Measurements from ENCODE around the gene TCF19.
"Not testable (repeated sequence)": the region's sequence is repeated elsewhere in the genome, so short reads cannot be mapped to it uniquely, and the experiment has no call there.

Gene TCF19

GRCh38 chr6:31158863-31159855, 770 bp downstream of the TCF19 start:
- Histone ChIP-seq H3K27me3 (ENCODE audit: insufficient read depth, low read length) (no peaks in the 10 kb centered on the region), H3K4me3 (ENCODE audit: low read length) (peak overlapping the region; percentile 72), H3K4me1 (ENCODE audit: insufficient read depth, low read length) (peaks cover 19% of the 10 kb centered on the region), H2AFZ (ENCODE audit: low read depth, low read length) (peak overlapping the region; percentile 84), H3K36me3 (ENCODE audit: insufficient read depth, low read length) (peaks cover 11% of the 10 kb centered on the region), H3K9me3 (ENCODE audit: low read length) (no peaks in the 10 kb centered on the region)

DNA sequence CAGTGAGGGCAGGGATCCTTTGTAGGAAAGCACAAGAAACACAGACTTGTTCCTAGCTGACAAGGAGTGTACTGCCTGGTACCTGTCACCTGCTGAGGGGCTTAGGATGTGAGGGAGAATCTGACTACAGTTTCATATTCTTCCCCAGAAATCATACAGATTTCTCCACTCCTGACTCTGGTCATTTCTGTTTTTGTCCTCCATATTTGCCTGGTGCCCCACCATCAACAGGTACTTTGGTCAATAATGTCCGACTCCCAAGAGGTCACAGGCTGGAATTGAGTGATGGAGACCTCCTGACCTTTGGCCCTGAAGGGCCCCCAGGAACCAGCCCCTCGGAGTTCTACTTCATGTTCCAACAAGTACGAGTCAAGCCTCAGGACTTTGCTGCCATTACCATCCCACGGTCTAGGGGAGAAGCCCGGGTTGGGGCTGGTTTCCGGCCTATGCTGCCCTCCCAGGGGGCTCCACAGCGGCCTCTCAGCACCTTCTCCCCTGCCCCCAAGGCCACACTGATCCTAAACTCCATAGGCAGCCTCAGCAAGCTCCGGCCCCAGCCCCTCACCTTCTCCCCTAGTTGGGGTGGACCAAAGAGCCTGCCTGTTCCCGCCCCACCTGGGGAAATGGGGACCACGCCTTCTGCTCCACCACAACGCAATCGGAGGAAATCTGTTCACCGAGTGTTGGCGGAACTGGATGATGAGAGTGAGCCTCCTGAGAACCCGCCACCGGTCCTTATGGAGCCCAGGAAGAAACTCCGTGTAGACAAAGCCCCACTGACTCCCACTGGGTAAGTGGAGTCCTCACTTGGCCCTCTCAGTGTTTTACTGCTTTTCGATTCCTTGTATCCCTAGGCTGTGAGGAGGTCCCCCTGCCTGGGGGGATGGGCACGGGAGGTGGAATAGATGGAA, 3.1 kb downstream of the TCF19 start:
- no peaks in the 10 kb centered on the region for H3K27me3 ChIP-seq (ENCODE audit: insufficient read depth, low read length)
- H3K4me3 ChIP-seq (ENCODE audit: low read length): no peak overlapping the region
- H3K4me1 ChIP-seq (ENCODE audit: insufficient read depth, low read length): peaks cover 19% of the 10 kb centered on the region
- H2AFZ ChIP-seq (ENCODE audit: low read depth, low read length): no peak overlapping the region
- peaks cover 6% of the 10 kb centered on the region for H3K36me3 ChIP-seq (ENCODE audit: insufficient read depth, low read length)
- no peaks in the 10 kb centered on the region for H3K9me3 ChIP-seq (ENCODE audit: low read length)

DNA sequence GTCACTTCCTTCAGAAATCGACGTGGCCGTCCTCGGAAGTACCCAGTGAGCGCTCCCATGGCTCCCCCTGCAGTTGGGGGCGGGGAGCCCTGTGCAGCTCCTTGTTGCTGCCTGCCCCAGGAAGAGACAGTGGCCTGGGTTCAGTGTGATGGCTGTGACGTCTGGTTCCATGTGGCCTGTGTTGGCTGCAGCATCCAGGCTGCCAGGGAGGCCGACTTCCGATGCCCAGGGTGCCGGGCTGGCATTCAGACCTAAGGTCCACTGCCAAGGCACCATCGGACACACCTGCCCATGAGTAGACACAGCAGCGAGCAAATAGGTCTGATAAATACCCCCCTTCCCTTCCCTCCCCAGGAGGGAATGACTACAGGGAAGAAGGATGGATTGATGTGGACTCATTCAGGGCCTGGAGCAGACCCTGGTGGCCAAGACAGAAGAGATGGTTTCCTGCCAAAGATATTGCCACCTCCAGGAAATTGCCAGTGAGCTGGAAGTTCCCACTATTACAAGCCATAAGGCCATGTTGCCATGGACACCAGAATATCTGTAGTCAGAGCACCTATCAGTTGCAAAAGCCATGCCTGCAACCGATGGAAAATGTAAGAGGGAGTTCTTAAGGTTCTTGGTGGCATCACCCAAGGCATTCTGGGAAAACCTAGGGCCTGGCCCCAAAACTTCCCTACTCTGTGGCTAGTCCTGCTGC, 4.2 kb downstream of the TCF19 start:
- Histone ChIP-seq H3K27me3 (ENCODE audit: insufficient read depth, low read length) (no peaks in the 10 kb centered on the region), H3K36me3 (ENCODE audit: insufficient read depth, low read length) (peaks cover 6% of the 10 kb centered on the region), H3K4me3 (ENCODE audit: low read length) (no peak overlapping the region), H2AFZ (ENCODE audit: low read depth, low read length) (no peak overlapping the region), H3K4me1 (ENCODE audit: insufficient read depth, low read length) (peaks cover 13% of the 10 kb centered on the region), H3K9me3 (ENCODE audit: low read length) (no peaks in the 10 kb centered on the region)

DNA sequence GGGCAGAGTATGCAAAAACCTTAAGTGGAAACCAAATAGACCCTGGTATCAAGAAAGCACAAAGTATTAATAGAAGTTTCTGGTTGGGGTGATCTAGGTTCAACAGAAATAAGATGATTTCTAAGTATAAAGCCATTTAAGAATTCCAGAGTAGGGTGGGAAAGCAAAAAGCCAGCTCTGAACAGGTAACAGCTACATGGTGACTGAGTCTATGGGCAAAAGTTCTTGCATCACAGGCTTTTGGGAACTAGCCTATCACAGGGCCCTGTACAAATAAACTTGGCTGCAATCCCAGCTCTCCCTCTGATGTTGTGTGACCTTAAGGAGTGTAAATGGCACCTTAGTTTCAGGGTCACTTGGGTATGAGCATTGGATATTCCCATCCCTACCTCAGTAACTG, 5.5 kb downstream of the TCF19 start:
- Histone ChIP-seq H2AFZ (ENCODE audit: low read depth, low read length) (no peak overlapping the region), H3K36me3 (ENCODE audit: insufficient read depth, low read length) (peaks cover 6% of the 10 kb centered on the region), H3K9me3 (ENCODE audit: low read length) (no peaks in the 10 kb centered on the region), H3K27me3 (ENCODE audit: insufficient read depth, low read length) (no peaks in the 10 kb centered on the region), H3K4me3 (ENCODE audit: low read length) (no peak overlapping the region), H3K4me1 (ENCODE audit: insufficient read depth, low read length) (peaks cover 9% of the 10 kb centered on the region)

DNA sequence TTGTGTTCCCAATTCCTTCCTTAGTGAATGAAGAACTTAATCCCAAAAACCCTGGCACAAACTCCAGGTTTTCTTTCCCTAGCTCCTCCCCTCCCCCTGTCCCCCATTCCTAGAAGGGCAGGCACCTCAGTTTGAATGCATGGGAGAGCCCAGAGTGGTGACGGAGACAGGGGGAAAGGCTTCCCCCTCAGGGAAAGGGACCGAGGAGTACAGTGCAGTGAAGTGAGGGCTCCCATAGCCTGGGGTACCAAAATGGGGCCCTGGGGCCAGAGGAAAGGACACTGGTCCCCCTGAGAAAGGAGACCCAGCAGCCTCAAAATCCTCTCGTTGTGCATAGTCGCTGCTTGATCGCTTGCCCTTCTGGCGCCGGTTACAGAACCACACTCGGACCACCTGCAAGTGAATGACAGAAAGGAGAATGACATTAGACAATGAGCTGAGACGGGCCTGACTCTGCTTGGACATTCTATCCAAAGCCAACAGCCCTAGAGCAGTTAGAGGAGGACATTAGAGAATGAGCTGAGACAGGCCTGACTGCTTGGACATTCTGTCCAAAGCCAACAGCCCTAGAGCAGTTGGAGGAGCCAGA, 6.2 kb downstream of the TCF19 start:
- not testable (repeated sequence) for H3K4me3 ChIP-seq (ENCODE audit: low read length); H3K9me3 ChIP-seq (ENCODE audit: low read length); H3K4me1 ChIP-seq (ENCODE audit: insufficient read depth, low read length); H2AFZ ChIP-seq (ENCODE audit: low read depth, low read length); H3K36me3 ChIP-seq (ENCODE audit: insufficient read depth, low read length); H3K27me3 ChIP-seq (ENCODE audit: insufficient read depth, low read length)

DNA sequence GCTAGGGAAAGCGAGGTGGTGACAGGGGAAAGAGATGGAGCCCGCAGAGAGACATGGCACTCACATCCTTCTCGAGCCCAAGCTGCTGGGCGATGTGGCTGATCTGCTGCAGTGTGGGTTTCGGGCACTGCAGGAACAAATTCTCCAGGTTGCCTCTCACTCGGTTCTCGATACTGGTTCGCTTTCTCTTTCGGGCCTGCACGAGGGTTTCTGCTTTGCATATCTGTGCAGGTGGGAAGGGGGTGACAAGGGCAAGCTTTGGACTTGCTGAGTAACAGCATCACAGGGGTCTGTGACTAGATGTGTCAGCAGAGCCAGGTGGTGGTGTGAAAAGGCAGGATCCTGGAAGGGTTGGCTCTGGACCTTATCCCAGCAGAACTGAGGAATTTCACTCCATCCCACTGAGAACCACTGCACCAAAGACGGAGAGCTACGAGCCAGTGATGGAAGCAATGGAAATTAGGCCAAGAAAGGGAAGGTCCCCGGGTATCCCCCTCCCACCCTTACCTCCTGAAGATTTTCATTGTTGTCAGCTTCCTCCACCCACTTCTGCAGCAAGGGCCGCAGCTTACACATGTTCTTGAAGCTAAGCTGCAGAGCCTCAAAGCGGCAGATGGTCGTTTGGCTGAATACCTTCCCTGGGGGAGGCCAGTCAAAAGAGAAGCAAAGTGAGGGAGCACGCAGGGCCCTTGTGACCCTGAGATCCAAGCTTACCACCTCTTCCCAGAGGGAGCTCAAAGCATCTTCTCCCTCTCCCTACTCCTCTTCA, 6.9 kb downstream of the TCF19 start:
- not testable (repeated sequence) for H3K4me1 ChIP-seq (ENCODE audit: insufficient read depth, low read length); H3K9me3 ChIP-seq (ENCODE audit: low read length); H3K27me3 ChIP-seq (ENCODE audit: insufficient read depth, low read length); H3K4me3 ChIP-seq (ENCODE audit: low read length); H2AFZ ChIP-seq (ENCODE audit: low read depth, low read length); H3K36me3 ChIP-seq (ENCODE audit: insufficient read depth, low read length)

- H3K27me3 ChIP-seq (ENCODE audit: insufficient read depth, low read length): no peaks in the 10 kb centered on the region
- H3K4me3 ChIP-seq (ENCODE audit: low read length): no peak overlapping the region
- H3K4me1 ChIP-seq (ENCODE audit: insufficient read depth, low read length): no peaks in the 10 kb centered on the region
- no peaks in the 10 kb centered on the region for H3K9me3 ChIP-seq (ENCODE audit: low read length)
- no peak overlapping the region for H2AFZ ChIP-seq (ENCODE audit: low read depth, low read length)
- peaks cover 6% of the 10 kb centered on the region for H3K36me3 ChIP-seq (ENCODE audit: insufficient read depth, low read length)
These were observed 7.6 kb downstream of the TCF19 start for GRCh38 chr6:31165986-31166385.

DNA sequence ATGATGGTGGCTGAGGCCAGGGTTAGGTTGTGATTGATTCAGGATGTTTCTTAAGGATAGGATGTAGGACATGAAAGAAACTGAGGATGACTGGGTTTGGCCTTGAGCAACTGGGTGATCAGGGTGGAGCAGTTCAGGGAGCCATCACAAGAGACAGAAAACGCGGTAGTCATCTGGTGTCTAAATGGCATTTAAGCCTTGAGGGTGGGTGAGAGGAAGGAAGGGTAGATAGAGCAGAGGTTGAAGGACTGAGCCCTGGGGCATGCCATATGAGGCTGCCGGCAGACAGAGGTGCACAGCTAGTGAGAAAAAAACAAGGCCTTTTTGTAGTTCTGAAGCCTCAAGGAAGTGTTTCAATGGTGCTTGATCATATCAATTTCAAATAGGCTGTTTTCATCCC, 10.2 kb downstream of the TCF19 start:
- no peak overlapping the region for H2AFZ ChIP-seq (ENCODE audit: low read depth, low read length)
- no peaks in the 10 kb centered on the region for H3K27me3 ChIP-seq (ENCODE audit: insufficient read depth, low read length)
- H3K9me3 ChIP-seq (ENCODE audit: low read length): no peaks in the 10 kb centered on the region
- no peaks in the 10 kb centered on the region for H3K36me3 ChIP-seq (ENCODE audit: insufficient read depth, low read length)
- no peak overlapping the region for H3K4me3 ChIP-seq (ENCODE audit: low read length)
- peaks cover 4% of the 10 kb centered on the region for H3K4me1 ChIP-seq (ENCODE audit: insufficient read depth, low read length)

- Histone ChIP-seq H2AFZ (ENCODE audit: low read depth, low read length) (no peak overlapping the region), H3K36me3 (ENCODE audit: insufficient read depth, low read length) (no peaks in the 10 kb centered on the region), H3K4me3 (ENCODE audit: low read length) (no peak overlapping the region), H3K4me1 (ENCODE audit: insufficient read depth, low read length) (peaks cover 4% of the 10 kb centered on the region), H3K27me3 (ENCODE audit: insufficient read depth, low read length) (no peaks in the 10 kb centered on the region), H3K9me3 (ENCODE audit: low read length) (no peaks in the 10 kb centered on the region)
These were observed 10.9 kb downstream of the TCF19 start for GRCh38 chr6:31169123-31169857.

DNA sequence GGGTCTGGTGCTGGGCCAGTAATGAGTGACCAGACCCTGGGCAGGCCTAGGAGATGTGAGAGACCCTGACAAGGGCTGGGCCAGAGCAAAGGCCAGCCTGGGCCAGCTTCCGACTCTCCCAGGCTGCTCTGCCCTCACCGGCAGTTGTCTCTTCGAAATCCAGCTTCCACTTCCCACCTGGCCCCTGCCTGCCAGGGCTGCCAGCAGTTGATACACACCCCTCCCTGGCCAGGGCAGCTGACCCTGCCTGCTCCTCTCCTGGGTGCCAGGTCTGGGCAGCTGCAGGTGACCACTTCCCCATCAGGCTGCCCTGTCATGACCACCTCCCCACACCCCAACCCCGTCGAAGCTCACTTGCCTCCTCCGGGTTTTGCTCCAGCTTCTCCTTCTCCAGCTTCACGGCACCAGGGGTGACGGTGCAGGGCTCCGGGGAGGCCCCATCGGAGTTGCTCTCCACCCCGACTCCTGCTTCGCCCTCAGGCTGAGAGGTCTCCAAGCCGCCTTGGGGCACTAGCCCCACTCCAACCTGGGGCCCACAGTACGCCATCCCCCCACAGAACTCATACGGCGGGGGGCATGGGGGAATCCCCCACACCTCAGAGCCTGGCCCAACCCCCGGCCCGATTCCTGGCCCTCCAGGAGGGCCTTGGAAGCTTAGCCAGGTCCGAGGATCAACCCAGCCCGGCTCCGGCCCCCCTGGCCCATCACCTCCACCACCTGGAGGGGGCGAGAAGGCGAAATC, 11.6 kb downstream of the TCF19 start:
- H3K4me1 ChIP-seq (ENCODE audit: insufficient read depth, low read length): not testable (repeated sequence)

DNA sequence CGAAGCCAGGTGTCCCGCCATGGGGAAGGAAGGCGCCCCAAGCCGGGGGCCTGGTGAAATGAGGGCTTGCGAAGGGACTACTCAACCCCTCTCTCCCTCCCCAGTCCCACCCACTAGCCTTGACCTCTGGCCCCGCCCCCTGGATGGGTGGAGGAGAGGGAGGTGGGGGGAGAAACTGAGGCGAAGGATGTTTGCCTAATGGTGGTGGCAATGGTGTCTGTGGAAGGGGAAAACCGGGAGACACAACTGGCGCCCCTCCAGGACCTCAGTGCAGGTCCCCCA, 12.2 kb downstream of the TCF19 start, which contains the start of gene POU5F1:
POU5F1 (minus strand) TSS at position 83 of the 282 bp plus-strand sequence; CDS start at position 21, 62 bp downstream.
- Histone ChIP-seq H2AFZ (ENCODE audit: low read depth, low read length) (no peak within 1 kb of the TSS), H3K27me3 (ENCODE audit: insufficient read depth, low read length) (peaks cover 2% of the 10 kb centered on the region), H3K36me3 (ENCODE audit: insufficient read depth, low read length) (no peaks in the 10 kb centered on the region), H3K4me1 (ENCODE audit: insufficient read depth, low read length) (peaks cover 4% of the 10 kb centered on the region), H3K9me3 (ENCODE audit: low read length) (no peaks in the 10 kb centered on the region), H3K4me3 (ENCODE audit: low read length) (no peak within 1 kb of the TSS)

More for the DNA sequence above, 11.6 kb downstream of the TCF19 start:
- not testable (repeated sequence) for H3K4me3 ChIP-seq (ENCODE audit: low read length); H2AFZ ChIP-seq (ENCODE audit: low read depth, low read length); H3K36me3 ChIP-seq (ENCODE audit: insufficient read depth, low read length); H3K27me3 ChIP-seq (ENCODE audit: insufficient read depth, low read length); H3K9me3 ChIP-seq (ENCODE audit: low read length)
